GM19455 (cell line): ENCODE measurements around the gene COLQ.
"Not testable (repeated sequence)": the region's sequence is repeated elsewhere in the genome, so short reads cannot be mapped to it uniquely, and the experiment has no call there.

Source experiments
- ATAC-seq: cut with Tn5 transposase; IDR thresholded peaks from one replicate; pipeline ENCODE4 v1.9.1; 2021; ENCODE audit not compliant: unreplicated experiment

Gene COLQ

DNA sequence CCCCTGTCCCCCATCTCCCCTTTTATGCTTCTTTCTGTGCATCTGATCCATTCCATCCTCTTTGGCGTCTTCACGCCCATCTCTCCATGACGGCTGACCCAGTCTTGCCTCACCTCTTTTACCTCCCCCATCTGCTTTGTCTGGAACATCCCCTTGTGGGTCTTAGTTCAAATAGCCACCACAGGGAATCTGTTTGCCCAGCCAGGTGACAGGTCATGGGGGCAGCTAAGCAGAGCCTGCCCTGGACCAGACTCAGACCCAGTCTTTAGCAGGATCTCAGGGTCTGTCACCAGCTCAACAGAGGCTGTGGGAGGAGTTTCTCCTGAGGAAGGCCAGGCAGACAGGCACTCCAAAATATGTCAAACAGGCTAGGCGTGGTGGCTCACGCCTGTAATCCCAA is 28.1 kb downstream of the COLQ start:
- no peak for ATAC-seq

GRCh38 chr3:15492847-15493360 is 28.6 kb downstream of the COLQ start:
- no peak for ATAC-seq

GRCh38 chr3:15491143-15491542 is 30.4 kb downstream of the COLQ start:
- ATAC-seq: no peak

GRCh38 chr3:15490158-15490557 is 31.3 kb downstream of the COLQ start:
- no peak for ATAC-seq

GRCh38 chr3:15488002-15488401 is 33.5 kb downstream of the COLQ start:
- ATAC-seq: no peak

DNA sequence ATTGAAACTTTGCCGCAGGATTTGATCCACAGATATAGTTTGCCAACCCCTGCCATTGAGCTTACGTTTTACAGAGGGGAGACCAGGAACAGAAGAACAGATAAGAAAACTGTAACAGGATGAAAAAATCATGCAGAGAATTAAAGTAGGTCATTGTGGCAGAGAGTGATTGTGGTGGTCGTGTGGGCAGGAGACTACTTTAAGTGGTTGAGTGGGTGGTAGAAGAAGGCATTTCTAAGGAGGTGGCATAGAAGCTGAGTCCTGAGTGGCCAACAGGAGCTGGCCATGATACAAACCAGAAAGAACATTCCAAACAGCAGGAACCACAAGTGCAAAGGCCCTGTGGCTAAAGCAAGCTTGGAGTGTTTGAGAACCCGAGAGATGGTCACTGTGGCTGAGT is 34.5 kb downstream of the COLQ start:
- ATAC-seq: no peak

- no peak for ATAC-seq
These were observed 35.5 kb downstream of the COLQ start for GRCh38 chr3:15486020-15486419.

- ATAC-seq: not testable (repeated sequence)
These were observed 37.0 kb downstream of the COLQ start for GRCh38 chr3:15484551-15484950.

DNA sequence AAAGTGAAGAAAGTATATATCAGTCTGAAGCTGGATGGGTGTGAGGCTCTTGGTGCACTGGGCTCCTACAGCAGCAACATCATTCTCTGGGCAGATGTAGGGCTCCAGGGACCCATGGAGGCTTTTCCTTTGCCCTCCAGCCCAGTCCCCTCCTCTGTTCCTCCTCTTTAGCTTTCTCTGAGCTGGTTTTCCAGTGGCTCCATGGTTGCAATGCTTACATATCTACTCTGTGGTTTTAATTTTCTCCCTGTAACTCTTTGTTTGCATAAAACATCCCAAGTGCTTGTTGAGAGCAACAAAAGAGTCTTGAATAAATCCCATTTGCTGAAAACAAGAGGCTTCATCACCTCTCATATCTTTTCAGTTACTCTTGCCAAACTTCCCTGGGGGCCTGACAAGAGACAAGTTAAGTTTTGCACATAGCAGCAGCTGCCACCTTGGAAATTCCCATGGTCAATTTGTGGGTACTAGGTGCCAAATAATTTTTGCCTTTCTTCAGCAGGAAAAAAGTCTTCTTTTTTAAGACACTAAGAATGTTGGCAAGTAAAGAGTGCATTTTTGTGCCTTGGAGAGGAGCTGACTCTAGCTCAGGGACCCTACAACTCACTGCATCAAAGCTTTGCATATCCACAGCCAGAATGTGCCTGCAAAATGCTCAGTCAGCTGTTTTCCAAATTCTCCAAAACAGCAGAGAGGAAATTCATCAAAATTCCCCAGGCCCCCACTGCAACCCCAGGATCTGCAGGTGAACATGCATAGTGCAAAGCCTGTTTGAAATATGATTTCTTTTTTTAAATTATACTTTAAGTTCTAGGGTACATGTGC is 41.9 kb downstream of the COLQ start:
- ATAC-seq: no peak

- ATAC-seq: no peak
These were observed 42.9 kb downstream of the COLQ start for GRCh38 chr3:15478640-15478979.

- no peak for ATAC-seq
These were observed 43.4 kb downstream of the COLQ start for GRCh38 chr3:15477951-15478639.

GRCh38 chr3:15476378-15476777 is 45.1 kb downstream of the COLQ start:
- ATAC-seq: no peak

- no peak for ATAC-seq
These were observed 46.3 kb downstream of the COLQ start for GRCh38 chr3:15475161-15475560.

DNA sequence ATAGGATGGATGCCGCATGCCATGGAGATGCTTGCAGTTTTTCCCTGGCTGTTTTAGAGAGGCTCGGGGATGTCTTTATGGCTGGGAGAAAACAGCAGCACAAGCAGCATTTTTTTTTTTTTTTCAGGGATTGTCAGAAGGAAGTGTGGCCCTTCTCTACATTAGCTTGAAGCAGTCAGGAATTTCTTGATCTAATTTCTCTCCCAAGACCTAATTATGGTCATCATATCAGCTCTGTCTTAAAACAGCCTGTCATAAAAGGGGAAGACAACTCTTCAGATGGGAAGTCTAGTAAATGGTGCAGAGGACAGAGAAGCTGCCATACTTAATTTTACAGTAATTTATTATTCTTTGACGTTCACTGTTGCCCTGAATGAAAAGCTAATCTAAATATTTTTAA is 49.6 kb downstream of the COLQ start:
- no peak for ATAC-seq

- ATAC-seq: no peak
These were observed 50.7 kb downstream of the COLQ start for GRCh38 chr3:15470849-15471248.

DNA sequence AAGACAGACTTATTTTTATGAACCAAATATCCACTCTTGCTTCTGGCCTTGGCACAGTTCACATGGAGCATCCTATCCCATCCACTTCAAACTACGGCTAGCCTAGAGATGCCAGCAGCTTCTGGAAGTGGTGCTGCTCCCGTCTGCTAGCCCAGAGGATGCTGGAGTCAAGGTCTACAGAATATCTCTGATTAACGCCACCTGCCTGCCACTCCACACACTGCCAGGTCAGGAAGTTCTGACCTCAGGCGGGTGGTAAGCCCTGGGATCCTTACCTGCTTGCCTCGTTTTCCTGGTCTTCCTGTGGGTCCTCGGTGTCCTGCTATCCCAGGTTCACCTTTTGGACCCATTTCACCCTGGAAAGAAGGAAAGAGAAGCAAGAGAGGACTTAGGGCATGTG is 51.2 kb downstream of the COLQ start:
- no peak for ATAC-seq

DNA sequence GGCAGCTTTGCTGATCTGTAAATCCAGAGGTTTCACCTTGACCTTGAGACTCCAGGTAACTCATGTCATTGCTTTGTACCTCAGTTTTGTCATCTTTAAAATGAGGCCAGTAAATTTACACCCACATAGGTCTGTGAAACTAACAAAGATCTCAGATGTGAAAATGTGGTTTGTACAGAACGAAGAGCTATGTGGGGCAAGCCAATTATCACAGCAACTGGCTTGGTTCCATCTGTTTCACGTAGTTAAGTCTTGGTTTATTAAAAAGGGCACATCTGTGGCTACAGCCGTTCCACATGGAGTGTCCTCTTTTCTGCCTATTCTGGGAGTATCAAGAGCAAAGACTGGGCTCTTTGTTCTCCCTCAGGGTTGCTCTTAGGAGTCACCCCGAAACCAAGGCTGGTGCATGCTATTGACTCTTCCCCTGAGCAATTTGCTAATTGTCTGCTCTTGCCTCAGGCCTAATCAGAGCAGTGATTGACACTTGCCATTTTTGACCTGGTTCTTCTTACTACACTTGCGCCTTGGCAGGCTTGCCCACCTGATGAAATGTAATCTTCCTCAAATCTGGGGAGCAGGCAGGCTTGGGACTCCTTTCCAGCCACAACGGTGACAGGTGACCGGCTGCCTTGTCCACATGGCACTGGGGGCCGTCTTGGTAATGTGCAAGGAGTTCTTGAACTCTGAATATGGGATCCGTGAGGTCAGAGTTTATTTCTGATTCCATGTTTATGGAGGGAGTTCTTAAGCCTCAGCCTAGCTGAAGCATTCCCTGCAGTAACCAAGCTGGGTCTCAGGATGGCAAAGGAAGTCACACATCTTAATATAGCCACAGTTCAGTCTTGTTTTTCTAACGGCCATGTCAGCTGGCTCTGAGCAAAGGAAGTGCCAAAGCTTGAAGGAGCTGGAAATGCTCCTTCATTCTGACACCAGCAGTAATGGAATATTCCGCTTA is 54.0 kb downstream of the COLQ start:
- no peak for ATAC-seq

GRCh38 chr3:15465876-15466585 is 55.5 kb downstream of the COLQ start:
- ATAC-seq: no peak

- no peak for ATAC-seq
These were observed 59.1 kb downstream of the COLQ start for GRCh38 chr3:15462451-15462850.

DNA sequence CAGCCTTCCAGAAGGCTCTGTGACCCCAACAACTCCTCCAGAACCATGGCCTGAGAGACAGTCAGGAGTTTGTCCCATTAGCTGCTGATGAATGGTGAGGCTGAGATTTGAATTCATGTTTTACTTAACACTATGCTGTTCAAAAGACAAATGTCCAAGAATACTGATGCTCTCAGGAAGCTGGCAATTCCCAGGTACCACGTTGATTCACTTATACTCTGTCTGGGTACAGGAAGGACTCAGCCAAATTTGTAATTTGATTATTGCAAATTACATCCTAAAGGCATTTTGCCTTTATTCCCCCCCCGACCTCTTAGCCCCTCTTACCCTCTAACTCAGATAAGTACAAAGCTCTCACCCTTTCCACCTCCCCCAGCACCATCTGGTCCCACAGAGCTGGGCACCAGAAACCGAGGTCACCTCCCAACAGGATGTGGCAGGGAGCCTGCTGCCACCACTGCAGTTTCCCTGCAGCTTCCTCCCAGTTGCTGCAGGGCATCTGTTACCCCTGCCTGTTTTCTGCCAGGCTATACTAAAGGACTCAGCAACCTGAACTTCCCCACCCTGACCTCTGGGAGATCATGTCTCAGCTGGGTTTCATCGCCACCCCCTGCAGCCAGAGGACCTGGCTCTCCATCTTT is 60.5 kb downstream of the COLQ start:
- no peak for ATAC-seq
